Endodermal cell (in vitro differentiated cells): ENCODE results near the gene PDE8A. TPM values are rescaled to one million over a fixed set of nuclear protein-coding genes. Genes with fewer than 3 reads are reported as not detected.

Source experiments
- DNase-seq: peaks from one replicate; pipeline ENCODE4 v3.0.0-alpha.2; 2017
- H3K27ac ChIP-seq: 2 replicates; pipeline ENCODE4 v1.5.1; 2013; ENCODE audit warnings: mild to moderate bottlenecking, low read depth, low read length, moderate library complexity
- H3K27me3 ChIP-seq: 2 replicates; pipeline ENCODE4 v1.6.1; 2013; ENCODE audit warnings: mild to moderate bottlenecking, low read length, moderate library complexity; ENCODE audit not compliant: insufficient read depth, control insufficient read depth, poor library complexity, severe bottlenecking
- H3K36me3 ChIP-seq: 2 replicates; pipeline ENCODE4 v1.7.0; 2013; ENCODE audit warnings: mild to moderate bottlenecking, low read length, moderate library complexity; ENCODE audit not compliant: control insufficient read depth, insufficient read depth
- H3K4me1 ChIP-seq: one replicate; pipeline ENCODE4 v1.7.0; 2013; ENCODE audit warnings: low read length; ENCODE audit not compliant: control insufficient read depth, insufficient read depth
- H3K4me3 ChIP-seq: 2 replicates; pipeline ENCODE4 v1.5.1; 2013; ENCODE audit warnings: mild to moderate bottlenecking, low read length, moderate library complexity
- H3K9ac ChIP-seq: 2 replicates; pipeline ENCODE4 v1.6.1; 2013; ENCODE audit warnings: mild to moderate bottlenecking, low read length, moderate library complexity; ENCODE audit not compliant: poor library complexity, severe bottlenecking; ENCODE audit errors: extremely low read depth
- H3K9me3 ChIP-seq: 2 replicates; pipeline ENCODE4 v1.6.1; 2013; ENCODE audit warnings: mild to moderate bottlenecking, low read length, moderate library complexity; ENCODE audit not compliant: control insufficient read depth
- H3K27ac Mint-ChIP-seq: 2 replicates; pipeline ENCODE4 v1.8.0; 2020; ENCODE audit warnings: mixed read lengths
- H3K27me3 Mint-ChIP-seq: 2 replicates; pipeline ENCODE4 v1.8.0; 2021; ENCODE audit warnings: mild to moderate bottlenecking, mixed read lengths; ENCODE audit not compliant: insufficient read depth
- H3K36me3 Mint-ChIP-seq: 2 replicates; pipeline ENCODE4 v1.8.0; 2020; ENCODE audit warnings: low read depth, mixed read lengths
- H3K4me1 Mint-ChIP-seq: 2 replicates; pipeline ENCODE4 v1.8.0; 2020; ENCODE audit warnings: mixed read lengths
- H3K4me3 Mint-ChIP-seq: 2 replicates; pipeline ENCODE4 v1.8.0; 2020; ENCODE audit warnings: mild to moderate bottlenecking, moderate library complexity, mixed read lengths
- H3K9me3 Mint-ChIP-seq: 2 replicates; pipeline ENCODE4 v1.8.0; 2020; ENCODE audit warnings: mild to moderate bottlenecking, mixed read lengths
- CTCF ChIP-seq: fragments of 200-600 bp; sonication (generic); conservative IDR thresholded peaks from 2 replicates; pipeline ENCODE4 v1.5.0; 2021; ENCODE audit warnings: antibody characterized with exemption, mild to moderate bottlenecking
- WGBS, 2 experiments: methylation state at CpG; one replicate each; pipeline versions ENCODE4 v1.1.5 to v1.1.7; 2013; ENCODE audit warnings: missing lambda C conversion rate in 2 of 2, mixed read lengths in 1 of 2; ENCODE audit not compliant: insufficient coverage in 1 of 2, insufficient read length in 1 of 2; 5-methylcytosine and 5-hydroxymethylcytosine counted together
- total RNA-seq, 2 donors: library from RNA; stranded (reverse); fragmentation: NEBNext Ultra II Directional in 1 of 2; extraction: Animal tissue kit (Norgen Biotek cat#: 25700) in 1 of 2; gene quantifications; 2 replicates in 1 of 2; 3 replicates in 1 of 2; pipeline ENCODE4 v1.2.1, GENCODE V29; 2021

PDE8A gene
- total RNA-seq, 2 donors from 2014 or later = 14.8 to 15.2 TPM

GRCh38 chr15:84937144-84937543 is 44.5 kb upstream of the PDE8A start:
- H3K9me3 Mint-ChIP-seq = no peaks in the 10 kb centered on the region
- no peaks in the 10 kb centered on the region for H3K4me1 ChIP-seq
- no peaks in the 10 kb centered on the region for H3K4me1 Mint-ChIP-seq
- no peak for TF ChIP-seq CTCF
- H3K4me3 Mint-ChIP-seq = no peak overlapping the region
- WGBS, 2 experiments = 90 to 94% methylated on average over 2 to 5 of the region's 5 CpGs
- DNase-seq = no peak
- H3K36me3 ChIP-seq = no peaks in the 10 kb centered on the region
- no peak overlapping the region for H3K27ac Mint-ChIP-seq
- H3K4me3 ChIP-seq = no peak overlapping the region
- H3K9me3 ChIP-seq = no peaks in the 10 kb centered on the region
- no peak overlapping the region for H3K9ac ChIP-seq
- H3K36me3 Mint-ChIP-seq = no peaks in the 10 kb centered on the region
- no peak overlapping the region for H3K27ac ChIP-seq
- peaks cover 3% of the 10 kb centered on the region for H3K27me3 Mint-ChIP-seq
- no peaks in the 10 kb centered on the region for H3K27me3 ChIP-seq

GRCh38 chr15:84938726-84939125 is 42.9 kb upstream of the PDE8A start:
- WGBS, 2 experiments = 93 to 100% methylated on average over 1 of the region's 1 CpG

GRCh38 chr15:84940399-84940798 is 41.3 kb upstream of the PDE8A start:
- 66 to 100% methylated on average over 1 to 2 of the region's 3 CpGs for WGBS, 2 experiments

More at GRCh38 chr15:84938726-84939125, 42.9 kb upstream of the PDE8A start:
- H3K9me3 Mint-ChIP-seq = no peaks in the 10 kb centered on the region
- no peaks in the 10 kb centered on the region for H3K36me3 Mint-ChIP-seq
- H3K4me3 Mint-ChIP-seq = no peak overlapping the region
- no peaks in the 10 kb centered on the region for H3K4me1 ChIP-seq
- no peak for DNase-seq
- no peak overlapping the region for H3K4me3 ChIP-seq
- no peak overlapping the region for H3K27ac ChIP-seq
- no peaks in the 10 kb centered on the region for H3K27me3 Mint-ChIP-seq
- no peaks in the 10 kb centered on the region for H3K27me3 ChIP-seq
- no peaks in the 10 kb centered on the region for H3K36me3 ChIP-seq
- H3K9ac ChIP-seq = no peak overlapping the region
- H3K4me1 Mint-ChIP-seq = no peaks in the 10 kb centered on the region
- no peak for TF ChIP-seq CTCF
- H3K27ac Mint-ChIP-seq = no peak overlapping the region
- no peaks in the 10 kb centered on the region for H3K9me3 ChIP-seq

More at GRCh38 chr15:84940399-84940798, 41.3 kb upstream of the PDE8A start:
- Mint-ChIP-seq H3K27me3 (no peaks in the 10 kb centered on the region), H3K4me1 (no peaks in the 10 kb centered on the region), H3K36me3 (no peaks in the 10 kb centered on the region), H3K9me3 (no peaks in the 10 kb centered on the region), H3K4me3 (no peak overlapping the region), H3K27ac (no peak overlapping the region)
- no peaks in the 10 kb centered on the region for H3K4me1 ChIP-seq
- no peak for TF ChIP-seq CTCF
- no peak overlapping the region for H3K27ac ChIP-seq
- H3K9me3 ChIP-seq = no peaks in the 10 kb centered on the region
- H3K9ac ChIP-seq = no peak overlapping the region
- H3K36me3 ChIP-seq = no peaks in the 10 kb centered on the region
- H3K27me3 ChIP-seq = no peaks in the 10 kb centered on the region
- no peak overlapping the region for H3K4me3 ChIP-seq
- no peak for DNase-seq
